ENCODE data around the gene DOCK6.

DNA sequence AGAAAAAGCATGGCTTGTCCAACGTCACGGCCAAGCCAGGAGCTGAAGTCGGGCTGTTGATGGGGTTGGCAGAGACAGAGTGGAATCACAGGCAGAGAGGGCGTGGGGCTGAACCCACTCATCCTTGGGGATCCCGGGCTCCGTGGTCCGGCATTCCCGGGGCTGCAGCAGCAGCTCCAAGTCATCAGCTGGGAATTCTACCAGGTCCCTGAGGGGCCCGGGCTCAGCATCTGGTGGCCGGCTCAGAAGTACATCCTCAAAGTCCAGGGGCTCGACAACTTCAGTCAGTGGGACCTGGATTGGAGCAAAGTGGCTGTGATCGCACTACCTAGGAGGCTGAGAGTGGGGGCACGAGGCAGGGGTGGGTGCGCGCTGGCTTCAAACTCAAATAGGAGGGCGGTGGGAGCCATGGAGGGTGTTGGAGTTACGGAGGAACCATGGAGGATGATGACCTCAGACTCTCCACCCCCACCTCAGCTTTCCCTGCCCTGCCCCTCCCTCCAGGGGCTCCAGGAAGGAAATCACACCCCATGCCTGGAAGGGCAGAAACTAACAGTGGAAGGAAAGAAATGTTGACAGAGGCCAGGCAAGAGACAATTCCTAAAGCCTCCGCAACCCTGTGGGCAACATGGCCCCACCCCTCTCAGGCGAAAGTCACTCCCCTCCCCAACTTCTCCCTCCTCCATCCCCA lies 9.5 kb downstream of the DOCK6 start:
- TF ChIP-seq NR2C2 (CRISPR knock-in tag; IDR thresholded peaks at IDR 0.05) (no peak), PRDM15 (CRISPR knock-in tag; IDR thresholded peaks at IDR 0.05) (no peak), PRRX2 (CRISPR knock-in tag; IDR thresholded peaks at IDR 0.05) (no peak), TCF7 (CRISPR knock-in tag; IDR thresholded peaks at IDR 0.05; ENCODE audit: low read depth) (no peak)
- TF ChIP-seq, protein P1, sequence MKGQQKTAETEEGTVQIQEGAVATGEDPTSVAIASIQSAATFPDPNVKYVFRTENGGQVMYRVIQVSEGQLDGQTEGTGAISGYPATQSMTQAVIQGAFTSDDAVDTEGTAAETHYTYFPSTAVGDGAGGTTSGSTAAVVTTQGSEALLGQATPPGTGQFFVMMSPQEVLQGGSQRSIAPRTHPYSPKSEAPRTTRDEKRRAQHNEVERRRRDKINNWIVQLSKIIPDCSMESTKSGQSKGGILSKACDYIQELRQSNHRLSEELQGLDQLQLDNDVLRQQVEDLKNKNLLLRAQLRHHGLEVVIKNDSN (CRISPR knock-in tag; IDR thresholded peaks at IDR 0.05), result no peak
- TF ChIP-seq, protein P2, sequence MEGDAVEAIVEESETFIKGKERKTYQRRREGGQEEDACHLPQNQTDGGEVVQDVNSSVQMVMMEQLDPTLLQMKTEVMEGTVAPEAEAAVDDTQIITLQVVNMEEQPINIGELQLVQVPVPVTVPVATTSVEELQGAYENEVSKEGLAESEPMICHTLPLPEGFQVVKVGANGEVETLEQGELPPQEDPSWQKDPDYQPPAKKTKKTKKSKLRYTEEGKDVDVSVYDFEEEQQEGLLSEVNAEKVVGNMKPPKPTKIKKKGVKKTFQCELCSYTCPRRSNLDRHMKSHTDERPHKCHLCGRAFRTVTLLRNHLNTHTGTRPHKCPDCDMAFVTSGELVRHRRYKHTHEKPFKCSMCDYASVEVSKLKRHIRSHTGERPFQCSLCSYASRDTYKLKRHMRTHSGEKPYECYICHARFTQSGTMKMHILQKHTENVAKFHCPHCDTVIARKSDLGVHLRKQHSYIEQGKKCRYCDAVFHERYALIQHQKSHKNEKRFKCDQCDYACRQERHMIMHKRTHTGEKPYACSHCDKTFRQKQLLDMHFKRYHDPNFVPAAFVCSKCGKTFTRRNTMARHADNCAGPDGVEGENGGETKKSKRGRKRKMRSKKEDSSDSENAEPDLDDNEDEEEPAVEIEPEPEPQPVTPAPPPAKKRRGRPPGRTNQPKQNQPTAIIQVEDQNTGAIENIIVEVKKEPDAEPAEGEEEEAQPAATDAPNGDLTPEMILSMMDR (IDR thresholded peaks at IDR 0.05), result no peak
- TF ChIP-seq, protein P3, sequence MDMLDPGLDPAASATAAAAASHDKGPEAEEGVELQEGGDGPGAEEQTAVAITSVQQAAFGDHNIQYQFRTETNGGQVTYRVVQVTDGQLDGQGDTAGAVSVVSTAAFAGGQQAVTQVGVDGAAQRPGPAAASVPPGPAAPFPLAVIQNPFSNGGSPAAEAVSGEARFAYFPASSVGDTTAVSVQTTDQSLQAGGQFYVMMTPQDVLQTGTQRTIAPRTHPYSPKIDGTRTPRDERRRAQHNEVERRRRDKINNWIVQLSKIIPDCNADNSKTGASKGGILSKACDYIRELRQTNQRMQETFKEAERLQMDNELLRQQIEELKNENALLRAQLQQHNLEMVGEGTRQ (CRISPR knock-in tag; IDR thresholded peaks at IDR 0.05), result no peak

All from WTC11 (cell line).